ENCODE measurements around the gene SEZ6. TPM values are rescaled to one million over a fixed set of nuclear protein-coding genes. Genes with fewer than 3 reads are reported as not detected.

The SEZ6 gene
- total RNA-seq, 1 experiment from 2014 or later = not detected

GRCh38 chr17:29032857-29033197 is 27.0 kb upstream of the SEZ6 start:
- CTCF ChIA-PET = no interaction called here
- no peak overlapping the region for H3K4me3 Mint-ChIP-seq (ENCODE audit: low read depth, unreplicated experiment)
- no TSS peak for BruUV-seq (replicated peaks)
- DNase-seq = no peak
- peaks cover 8% of the 10 kb centered on the region for H3K9me3 Mint-ChIP-seq (ENCODE audit: low read depth, unreplicated experiment)
- H3K4me1 Mint-ChIP-seq (ENCODE audit: low read depth, unreplicated experiment) = no peaks in the 10 kb centered on the region
- no peaks in the 10 kb centered on the region for H3K27me3 Mint-ChIP-seq (ENCODE audit: unreplicated experiment)
- no peak for TF ChIP-seq CTCF (IDR thresholded peaks at IDR 0.05; ENCODE audit: unreplicated experiment)
- no peaks in the 10 kb centered on the region for H3K36me3 Mint-ChIP-seq (ENCODE audit: insufficient read depth, unreplicated experiment)
- intact Hi-C loops (cut with micrococcal nuclease; ENCODE audit: unreplicated experiment) = no loop called here
- no peak overlapping the region for H3K27ac Mint-ChIP-seq (ENCODE audit: unreplicated experiment)

GRCh38 chr17:29032013-29032856 is 26.4 kb upstream of the SEZ6 start:
- intact Hi-C loops (cut with micrococcal nuclease; ENCODE audit: unreplicated experiment) = no loop called here
- CTCF ChIA-PET = interaction anchor here (0.7 to 1.4 kb wide), 2 partner anchors 8 to 14 kb away, joined by 3 read pairs; no protein-coding TSS in a partner anchor
- Mint-ChIP-seq H3K27me3 (ENCODE audit: unreplicated experiment) (no peaks in the 10 kb centered on the region), H3K27ac (ENCODE audit: unreplicated experiment) (no peak overlapping the region), H3K36me3 (ENCODE audit: insufficient read depth, unreplicated experiment) (no peaks in the 10 kb centered on the region), H3K4me3 (ENCODE audit: low read depth, unreplicated experiment) (no peak overlapping the region), H3K4me1 (ENCODE audit: low read depth, unreplicated experiment) (no peaks in the 10 kb centered on the region), H3K9me3 (ENCODE audit: low read depth, unreplicated experiment) (peaks cover 8% of the 10 kb centered on the region)
- DNase-seq = no peak
- no TSS peak for BruUV-seq (replicated peaks)
- no peak for TF ChIP-seq CTCF (IDR thresholded peaks at IDR 0.05; ENCODE audit: unreplicated experiment)

GRCh38 chr17:29031488-29031887 is 25.7 kb upstream of the SEZ6 start:
- H3K9me3 Mint-ChIP-seq (ENCODE audit: low read depth, unreplicated experiment) = peaks cover 8% of the 10 kb centered on the region
- no peaks in the 10 kb centered on the region for H3K36me3 Mint-ChIP-seq (ENCODE audit: insufficient read depth, unreplicated experiment)
- CTCF ChIA-PET = interaction anchor here (0.7 to 1.4 kb wide), 2 partner anchors 9 to 13 kb away, joined by 3 read pairs; no protein-coding TSS in a partner anchor
- no peak for DNase-seq
- no peak for TF ChIP-seq CTCF (IDR thresholded peaks at IDR 0.05; ENCODE audit: unreplicated experiment)
- no peak overlapping the region for H3K27ac Mint-ChIP-seq (ENCODE audit: unreplicated experiment)
- intact Hi-C loops (cut with micrococcal nuclease; ENCODE audit: unreplicated experiment) = no loop called here
- H3K4me3 Mint-ChIP-seq (ENCODE audit: low read depth, unreplicated experiment) = no peak overlapping the region
- no TSS peak for BruUV-seq (replicated peaks)
- no peaks in the 10 kb centered on the region for H3K27me3 Mint-ChIP-seq (ENCODE audit: unreplicated experiment)
- no peaks in the 10 kb centered on the region for H3K4me1 Mint-ChIP-seq (ENCODE audit: low read depth, unreplicated experiment)

DNA sequence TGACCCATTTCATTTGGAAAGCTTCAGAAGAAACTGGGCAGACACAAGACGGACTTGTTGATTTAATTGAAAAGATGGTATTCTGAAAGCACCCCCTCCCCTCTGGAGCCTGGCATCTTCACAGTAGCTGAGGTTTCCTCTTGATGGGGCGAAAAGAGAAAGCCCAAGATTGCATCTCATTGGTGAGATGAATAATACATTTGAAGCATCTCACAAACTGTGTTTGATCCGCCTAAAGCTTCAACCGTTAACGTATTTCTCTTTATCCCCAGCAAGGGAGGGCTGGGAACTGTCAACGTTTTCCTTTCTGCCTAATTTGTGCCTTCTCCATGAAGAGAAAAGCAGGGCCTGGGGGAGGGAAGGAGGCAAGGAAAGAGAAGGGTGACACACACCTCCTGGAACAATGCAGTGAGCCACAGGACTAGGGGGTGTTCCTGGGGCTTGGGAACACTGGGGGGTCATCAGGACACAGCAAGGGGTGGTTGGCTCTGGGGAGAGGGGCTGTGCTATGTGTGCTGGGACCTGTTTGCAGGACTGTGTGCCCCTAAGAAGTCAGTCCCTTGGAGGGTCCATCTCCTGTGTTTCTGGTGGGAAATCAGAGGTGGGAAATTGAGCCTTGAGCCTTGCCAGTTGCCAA is 18.6 kb upstream of the SEZ6 start:
- Mint-ChIP-seq H3K4me3 (ENCODE audit: low read depth, unreplicated experiment) (no peak overlapping the region), H3K27me3 (ENCODE audit: unreplicated experiment) (peaks cover 64% of the 10 kb centered on the region), H3K9me3 (ENCODE audit: low read depth, unreplicated experiment) (no peaks in the 10 kb centered on the region), H3K36me3 (ENCODE audit: insufficient read depth, unreplicated experiment) (no peaks in the 10 kb centered on the region), H3K4me1 (ENCODE audit: low read depth, unreplicated experiment) (no peaks in the 10 kb centered on the region), H3K27ac (ENCODE audit: unreplicated experiment) (no peak overlapping the region)
- CTCF ChIA-PET = no interaction called here
- DNase-seq = no peak
- no peak for TF ChIP-seq CTCF (IDR thresholded peaks at IDR 0.05; ENCODE audit: unreplicated experiment)
- BruUV-seq (replicated peaks) = no TSS peak
- intact Hi-C loops (cut with micrococcal nuclease; ENCODE audit: unreplicated experiment) = no loop called here
